Panc1 (cell line): ENCODE results near the gene FAM13B. TPM values are rescaled to one million over a fixed set of nuclear protein-coding genes. Genes with fewer than 3 reads are reported as not detected.

ENCODE experiments used
- ATAC-seq: fragments of 200-7000 bp; cut with Tn5 transposase; 2 replicates; pipeline ENCODE4 v1.9.1; 2020; ENCODE audit warnings: mild to moderate bottlenecking, moderate library complexity
- BruUV-seq: library from RNA; stranded (reverse); fragments of 400-500 nt; replicated peaks from 2 replicates; lab custom pipeline; 2021; lab: Mats Ljungman, UMichigan
- CTCF ChIA-PET: fragments of 300-600 bp; sonication (Branson Sonifier 250); formaldehyde crosslinking; loops from one replicate; lab custom pipeline; 2022; ENCODE audit warnings: antibody characterized with exemption; lab: Charles Lee
- POLR2A ChIA-PET: fragments of 300-600 bp; sonication (Branson Sonifier 250); formaldehyde crosslinking; loops from one replicate; lab custom pipeline; 2022; ENCODE audit warnings: antibody characterized with exemption; lab: Charles Lee
- DNase-seq: peaks from one replicate; pipeline ENCODE4 v3.0.0-alpha.2; 2010; ENCODE audit warnings: low read depth, low spot score
- H3K27ac ChIP-seq: 2 replicates; pipeline ENCODE4 v1.5.1; 2011; ENCODE audit warnings: mild to moderate bottlenecking, low read length, inconsistent platforms
- H3K27me3 ChIP-seq: fragments of 200-500 bp; sonication (Bioruptor generic); 2 replicates; pipeline ENCODE4 v1.6.0; 2014; ENCODE audit warnings: low read length, inconsistent platforms; ENCODE audit not compliant: control insufficient read depth, insufficient read depth
- H3K36me3 ChIP-seq: fragments of 200-500 bp; sonication (Bioruptor generic); 2 replicates; pipeline ENCODE4 v1.5.1; 2014; ENCODE audit warnings: inconsistent platforms, mild to moderate bottlenecking, low read length, moderate library complexity; ENCODE audit not compliant: control insufficient read depth, insufficient read depth
- H3K4me1 ChIP-seq: 2 replicates; pipeline ENCODE4 v1.5.1; 2011; ENCODE audit warnings: inconsistent platforms, mild to moderate bottlenecking, low read length, moderate library complexity; ENCODE audit not compliant: control insufficient read depth, insufficient read depth
- H3K4me3 ChIP-seq, 2 experiments: 2 replicates each; pipeline ENCODE4 v1.5.1; 2011 to 2012; ENCODE audit warnings: low read depth in 2 of 2, low read length in 2 of 2, mild to moderate bottlenecking in 2 of 2, inconsistent platforms in 1 of 2, moderate library complexity in 1 of 2
- H3K9me3 ChIP-seq: fragments of 200-500 bp; sonication (Bioruptor generic); 2 replicates; pipeline ENCODE4 v1.5.1; 2014; ENCODE audit warnings: low read depth, mild to moderate bottlenecking, inconsistent platforms, low read length, moderate library complexity; ENCODE audit not compliant: control insufficient read depth, insufficient read depth
- POLR2AphosphoS5 ChIP-seq: IDR thresholded peaks from 2 replicates; pipeline ENCODE4 v1.6.1; 2012; ENCODE audit warnings: mild to moderate bottlenecking, low read depth, low read length, moderate library complexity
- REST ChIP-seq, 2 experiments: IDR thresholded peaks; 2 replicates each; pipeline ENCODE4 v1.6.1; 2011 to 2012; ENCODE audit warnings: low read depth in 2 of 2, control low read depth in 1 of 2, low read length in 1 of 2, mild to moderate bottlenecking in 1 of 2, moderate library complexity in 1 of 2; ENCODE audit not compliant: insufficient read depth in 1 of 2
- SIN3A ChIP-seq: IDR thresholded peaks from 2 replicates; pipeline ENCODE4 v1.6.1; 2012; ENCODE audit warnings: low read depth, mild to moderate bottlenecking, low read length, moderate library complexity, borderline replicate concordance; ENCODE audit not compliant: insufficient read depth
- TCF7L2 ChIP-seq: IDR thresholded peaks from 2 replicates; pipeline ENCODE4 v1.6.1; 2011; ENCODE audit warnings: mild to moderate bottlenecking, low read depth, low read length, inconsistent platforms
- in situ Hi-C: cut with HindIII; loops from 2 replicates; pipeline ENCODE4 v1.10.0; 2016; ENCODE audit warnings: low sequenced_read_pairs, low pct_unique_long_range_greater_than_20kb
- intact Hi-C: fragments of 100-400 bp; cut with micrococcal nuclease; formaldehyde crosslinking; loops from one replicate; pipeline ENCODE4 v1.10.0; 2022; ENCODE audit not compliant: unreplicated experiment
- total RNA-seq: library from RNA; stranded (reverse); gene quantifications from one replicate; pipeline ENCODE4 v1.2.1, GENCODE V29; 2021; ENCODE audit not compliant: unreplicated experiment
- TF ChIP-seq, protein P1 (sequence below): fragments of 450-650 bp; IDR thresholded peaks from 2 replicates; pipeline ENCODE4 v1.5.1; 2017; ENCODE audit warnings: mild to moderate bottlenecking

FAM13B gene
- total RNA-seq, 1 experiment from 2014 or later: 34.9 TPM

DNA sequence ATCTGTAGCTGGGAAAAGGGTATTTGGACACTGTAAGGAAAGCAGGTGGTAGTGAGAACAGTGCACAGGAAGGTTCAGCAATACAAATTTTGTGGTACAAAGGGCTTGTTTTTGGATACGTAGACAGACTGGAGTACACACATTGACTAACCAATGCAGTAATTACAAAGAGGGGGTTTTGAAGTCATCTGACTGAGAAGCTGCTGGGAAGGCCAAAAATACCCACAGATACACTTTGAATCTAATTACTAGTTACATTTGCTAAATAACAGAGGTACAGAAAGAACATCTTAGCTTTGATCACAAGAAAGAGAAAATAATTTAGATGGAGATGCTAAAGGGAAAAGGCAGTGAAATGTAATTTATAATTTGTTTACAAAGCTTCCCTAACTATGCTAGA, 97.7 kb downstream of the FAM13B start:
- in situ Hi-C loops: no loop called here
- TF ChIP-seq, protein P1, sequence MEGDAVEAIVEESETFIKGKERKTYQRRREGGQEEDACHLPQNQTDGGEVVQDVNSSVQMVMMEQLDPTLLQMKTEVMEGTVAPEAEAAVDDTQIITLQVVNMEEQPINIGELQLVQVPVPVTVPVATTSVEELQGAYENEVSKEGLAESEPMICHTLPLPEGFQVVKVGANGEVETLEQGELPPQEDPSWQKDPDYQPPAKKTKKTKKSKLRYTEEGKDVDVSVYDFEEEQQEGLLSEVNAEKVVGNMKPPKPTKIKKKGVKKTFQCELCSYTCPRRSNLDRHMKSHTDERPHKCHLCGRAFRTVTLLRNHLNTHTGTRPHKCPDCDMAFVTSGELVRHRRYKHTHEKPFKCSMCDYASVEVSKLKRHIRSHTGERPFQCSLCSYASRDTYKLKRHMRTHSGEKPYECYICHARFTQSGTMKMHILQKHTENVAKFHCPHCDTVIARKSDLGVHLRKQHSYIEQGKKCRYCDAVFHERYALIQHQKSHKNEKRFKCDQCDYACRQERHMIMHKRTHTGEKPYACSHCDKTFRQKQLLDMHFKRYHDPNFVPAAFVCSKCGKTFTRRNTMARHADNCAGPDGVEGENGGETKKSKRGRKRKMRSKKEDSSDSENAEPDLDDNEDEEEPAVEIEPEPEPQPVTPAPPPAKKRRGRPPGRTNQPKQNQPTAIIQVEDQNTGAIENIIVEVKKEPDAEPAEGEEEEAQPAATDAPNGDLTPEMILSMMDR: no peak
- TF ChIP-seq REST (IDR thresholded peaks at IDR 0.05; ENCODE audit: insufficient read depth in 1 of 2, low read depth in 2 of 2, low read length in 1 of 2) (no peak), POLR2AphosphoS5 (no peak), SIN3A (no peak), TCF7L2 (no peak)
- ChIA-PET POLR2A (no interaction called here), CTCF (interaction anchor here (0.7 kb wide), 1 partner anchor 134 kb away, joined by 3 read pairs; no protein-coding TSS in a partner anchor)
- no peak overlapping the region for H3K27ac ChIP-seq
- no peak for DNase-seq
- no peaks in the 10 kb centered on the region for H3K9me3 ChIP-seq
- H3K4me1 ChIP-seq: no peaks in the 10 kb centered on the region
- peaks cover 16% of the 10 kb centered on the region for H3K36me3 ChIP-seq
- no peak for ATAC-seq
- intact Hi-C loops: no loop called here
- no TSS peak for BruUV-seq
- no peaks in the 10 kb centered on the region for H3K27me3 ChIP-seq
- no peak overlapping the region for H3K4me3 ChIP-seq

DNA sequence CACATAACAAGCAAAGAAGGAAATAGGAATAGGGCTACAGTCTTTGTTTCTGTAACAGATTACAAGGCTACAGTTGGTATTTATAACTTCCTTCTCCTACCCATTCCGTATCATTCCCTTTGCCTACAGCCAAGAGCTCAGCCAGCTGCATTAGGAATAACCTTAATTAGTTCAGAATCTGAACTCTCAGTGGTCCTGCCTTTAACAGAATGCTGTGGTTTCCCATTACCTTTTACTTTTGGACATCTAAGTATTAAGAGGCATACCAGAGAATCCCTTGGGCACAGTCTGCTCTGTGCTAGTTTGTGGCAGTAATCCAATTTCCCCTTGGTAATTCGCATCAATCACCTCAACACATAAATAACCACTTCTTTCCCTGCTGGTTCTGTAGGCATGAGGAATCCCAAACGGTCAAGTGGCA, 99.4 kb downstream of the FAM13B start:
- H3K27me3 ChIP-seq: no peaks in the 10 kb centered on the region
- DNase-seq (no peak), ATAC-seq (no peak)
- ChIA-PET POLR2A (no interaction called here), CTCF (no interaction called here)
- H3K27ac ChIP-seq: no peak overlapping the region
- H3K36me3 ChIP-seq: peaks cover 6% of the 10 kb centered on the region
- no TSS peak for BruUV-seq
- no peak overlapping the region for H3K4me3 ChIP-seq
- no peaks in the 10 kb centered on the region for H3K4me1 ChIP-seq
- in situ Hi-C loops: no loop called here
- intact Hi-C loops: no loop called here
- TF ChIP-seq POLR2AphosphoS5 (no peak), SIN3A (no peak), REST (IDR thresholded peaks at IDR 0.05; ENCODE audit: insufficient read depth in 1 of 2, low read depth in 2 of 2, low read length in 1 of 2) (no peak), TCF7L2 (no peak)
- TF ChIP-seq, protein P1: no peak
- H3K9me3 ChIP-seq: no peaks in the 10 kb centered on the region
